Calu3 (cell line): Measurements from ENCODE around the gene ZDHHC16. TPM values are rescaled to one million over a fixed set of nuclear protein-coding genes. Genes with fewer than 3 reads are reported as not detected.

Experiments
- BruUV-seq: library from RNA; stranded (reverse); fragments of 400-500 nt; replicated peaks from 2 replicates; lab custom pipeline; 2021; lab: Mats Ljungman, UMichigan
- CTCF ChIA-PET: fragments of 300-600 bp; sonication (Branson Sonifier 250); formaldehyde crosslinking; loops from one replicate; lab custom pipeline; 2022; ENCODE audit warnings: antibody characterized with exemption; lab: Charles Lee
- DNase-seq: peaks from one replicate; pipeline ENCODE4 v3.0.0; 2022
- H3K27ac Mint-ChIP-seq: one replicate; pipeline ENCODE4 v1.8.0; 2022; ENCODE audit warnings: mixed read lengths; ENCODE audit not compliant: unreplicated experiment
- H3K27me3 Mint-ChIP-seq: one replicate; pipeline ENCODE4 v1.8.0; 2022; ENCODE audit warnings: mixed read lengths; ENCODE audit not compliant: unreplicated experiment
- H3K36me3 Mint-ChIP-seq: one replicate; pipeline ENCODE4 v1.8.0; 2022; ENCODE audit warnings: mild to moderate bottlenecking, moderate library complexity, mixed read lengths; ENCODE audit not compliant: insufficient read depth, unreplicated experiment
- H3K4me1 Mint-ChIP-seq: one replicate; pipeline ENCODE4 v1.8.0; 2022; ENCODE audit warnings: mild to moderate bottlenecking, low read depth, mixed read lengths; ENCODE audit not compliant: unreplicated experiment
- H3K4me3 Mint-ChIP-seq: one replicate; pipeline ENCODE4 v1.8.0; 2022; ENCODE audit warnings: mild to moderate bottlenecking, low read depth, moderate library complexity, mixed read lengths; ENCODE audit not compliant: unreplicated experiment
- H3K9me3 Mint-ChIP-seq: one replicate; pipeline ENCODE4 v1.8.0; 2022; ENCODE audit warnings: low read depth, mixed read lengths; ENCODE audit not compliant: unreplicated experiment
- CTCF ChIP-seq: fragments of 200-600 bp; IDR thresholded peaks from one replicate; pipeline ENCODE4 v1.8.0; 2022; ENCODE audit warnings: antibody characterized with exemption; ENCODE audit not compliant: unreplicated experiment
- intact Hi-C: fragments of 100-400 bp; cut with micrococcal nuclease; formaldehyde crosslinking; loops from one replicate; pipeline ENCODE4 v1.10.0; 2022; ENCODE audit not compliant: unreplicated experiment
- total RNA-seq: library from RNA; stranded (reverse); gene quantifications from 2 replicates; pipeline ENCODE4 v1.2.3, GENCODE V29; 2022

The ZDHHC16 gene
- total RNA-seq, 1 experiment from 2014 or later = 27.7 TPM

GRCh38 chr10:97450828-97451227, 4.9 kb downstream of the ZDHHC16 start:
- BruUV-seq = no TSS peak
- CTCF ChIA-PET = no interaction called here
- Mint-ChIP-seq H3K36me3 (peaks cover 39% of the 10 kb centered on the region), H3K4me3 (no peak overlapping the region), H3K9me3 (no peaks in the 10 kb centered on the region), H3K27me3 (no peaks in the 10 kb centered on the region), H3K4me1 (no peaks in the 10 kb centered on the region), H3K27ac (no peak overlapping the region)
- no peak for DNase-seq
- intact Hi-C loops = no loop called here
- TF ChIP-seq CTCF = no peak

GRCh38 chr10:97451605-97452004, 5.6 kb downstream of the ZDHHC16 start:
- no peak overlapping the region for H3K27ac Mint-ChIP-seq
- no peak for DNase-seq
- no peak for TF ChIP-seq CTCF
- BruUV-seq = no TSS peak
- CTCF ChIA-PET = no interaction called here
- intact Hi-C loops = no loop called here
- H3K4me3 Mint-ChIP-seq = no peak overlapping the region
- no peaks in the 10 kb centered on the region for H3K27me3 Mint-ChIP-seq
- no peaks in the 10 kb centered on the region for H3K4me1 Mint-ChIP-seq
- no peaks in the 10 kb centered on the region for H3K9me3 Mint-ChIP-seq
- peaks cover 32% of the 10 kb centered on the region for H3K36me3 Mint-ChIP-seq

- no peak for TF ChIP-seq CTCF
- Mint-ChIP-seq H3K27ac (no peak overlapping the region), H3K4me1 (no peaks in the 10 kb centered on the region), H3K9me3 (no peaks in the 10 kb centered on the region), H3K4me3 (no peak overlapping the region), H3K36me3 (peaks cover 27% of the 10 kb centered on the region), H3K27me3 (no peaks in the 10 kb centered on the region)
- no TSS peak for BruUV-seq
- CTCF ChIA-PET = no interaction called here
- no peak for DNase-seq
- intact Hi-C loops = no loop called here
These were observed 6.4 kb downstream of the ZDHHC16 start for GRCh38 chr10:97452352-97452751.

- H3K4me1 Mint-ChIP-seq = no peaks in the 10 kb centered on the region
- TF ChIP-seq CTCF = no peak
- no TSS peak for BruUV-seq
- no peak overlapping the region for H3K4me3 Mint-ChIP-seq
- no peak for DNase-seq
- H3K36me3 Mint-ChIP-seq = peaks cover 38% of the 10 kb centered on the region
- CTCF ChIA-PET = no interaction called here
- H3K9me3 Mint-ChIP-seq = no peaks in the 10 kb centered on the region
- intact Hi-C loops = no loop called here
- H3K27me3 Mint-ChIP-seq = no peaks in the 10 kb centered on the region
- no peak overlapping the region for H3K27ac Mint-ChIP-seq
These were observed 8.5 kb downstream of the ZDHHC16 start for GRCh38 chr10:97454330-97455036.
